Measurements from ENCODE around the gene FXR2. TPM values are rescaled to one million over a fixed set of nuclear protein-coding genes. Genes with fewer than 3 reads are reported as not detected.
A peak's percentile ranks its signal among the peaks of the same experiment; 100 is the strongest.

Gene FXR2
- total and polyA plus RNA-seq, 10 of the 15 experiments (the other 5 are each of a cell fraction or from before 2014, with no cell fraction given): 1.6 to 33.3 (median 22.0) TPM

DNA sequence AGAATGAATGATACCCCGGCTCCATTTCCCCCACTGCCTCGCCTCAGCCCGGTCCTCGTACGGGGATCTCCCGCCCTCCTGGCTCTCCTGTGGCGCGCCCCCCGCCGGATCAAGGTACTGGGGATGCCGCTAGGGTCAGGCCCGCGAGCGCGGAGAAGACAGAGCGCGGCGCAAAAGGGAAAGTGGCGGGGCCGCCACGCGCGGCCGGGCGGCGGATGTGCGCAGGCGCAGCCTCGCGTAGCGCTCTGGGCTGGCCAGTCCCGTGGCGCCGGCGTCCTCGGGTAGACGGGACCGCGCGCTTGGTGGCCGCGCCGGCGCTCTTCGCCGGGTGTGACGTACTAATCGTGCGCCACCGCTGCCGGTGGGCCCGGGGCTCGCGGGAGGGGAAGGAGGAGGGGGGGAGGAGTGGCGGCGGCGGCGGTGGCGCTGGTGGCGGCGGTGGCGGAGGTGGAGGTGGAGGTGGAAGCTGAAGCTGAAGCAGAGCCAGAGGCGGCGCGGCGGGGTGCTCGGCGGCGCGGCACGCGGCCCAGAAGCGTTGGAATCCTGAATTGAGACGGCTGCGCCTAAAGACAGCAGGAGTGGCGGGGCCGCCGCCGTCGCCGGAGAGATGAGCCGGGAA, 53.0 kb downstream of the FXR2 start, which contains the start of gene SENP3 (continued):
- TF ChIP-seq SUZ12 (IDR thresholded peaks at IDR 0.05; ENCODE audit: unreplicated experiment) (no peak), NRF1 (conservative IDR thresholded peaks at IDR 0.05; ENCODE audit: low read depth, low read length) (peak; percentile 68), POLR2A (IDR thresholded peaks at IDR 0.05; ENCODE audit: low read depth, low read length) (peak; percentile 86), IKZF2 (IDR thresholded peaks at IDR 0.05) (no peak), TCF12 (IDR thresholded peaks at IDR 0.05; ENCODE audit: low read depth, low read length) (no peak)
- TF ChIP-seq, protein P1, sequence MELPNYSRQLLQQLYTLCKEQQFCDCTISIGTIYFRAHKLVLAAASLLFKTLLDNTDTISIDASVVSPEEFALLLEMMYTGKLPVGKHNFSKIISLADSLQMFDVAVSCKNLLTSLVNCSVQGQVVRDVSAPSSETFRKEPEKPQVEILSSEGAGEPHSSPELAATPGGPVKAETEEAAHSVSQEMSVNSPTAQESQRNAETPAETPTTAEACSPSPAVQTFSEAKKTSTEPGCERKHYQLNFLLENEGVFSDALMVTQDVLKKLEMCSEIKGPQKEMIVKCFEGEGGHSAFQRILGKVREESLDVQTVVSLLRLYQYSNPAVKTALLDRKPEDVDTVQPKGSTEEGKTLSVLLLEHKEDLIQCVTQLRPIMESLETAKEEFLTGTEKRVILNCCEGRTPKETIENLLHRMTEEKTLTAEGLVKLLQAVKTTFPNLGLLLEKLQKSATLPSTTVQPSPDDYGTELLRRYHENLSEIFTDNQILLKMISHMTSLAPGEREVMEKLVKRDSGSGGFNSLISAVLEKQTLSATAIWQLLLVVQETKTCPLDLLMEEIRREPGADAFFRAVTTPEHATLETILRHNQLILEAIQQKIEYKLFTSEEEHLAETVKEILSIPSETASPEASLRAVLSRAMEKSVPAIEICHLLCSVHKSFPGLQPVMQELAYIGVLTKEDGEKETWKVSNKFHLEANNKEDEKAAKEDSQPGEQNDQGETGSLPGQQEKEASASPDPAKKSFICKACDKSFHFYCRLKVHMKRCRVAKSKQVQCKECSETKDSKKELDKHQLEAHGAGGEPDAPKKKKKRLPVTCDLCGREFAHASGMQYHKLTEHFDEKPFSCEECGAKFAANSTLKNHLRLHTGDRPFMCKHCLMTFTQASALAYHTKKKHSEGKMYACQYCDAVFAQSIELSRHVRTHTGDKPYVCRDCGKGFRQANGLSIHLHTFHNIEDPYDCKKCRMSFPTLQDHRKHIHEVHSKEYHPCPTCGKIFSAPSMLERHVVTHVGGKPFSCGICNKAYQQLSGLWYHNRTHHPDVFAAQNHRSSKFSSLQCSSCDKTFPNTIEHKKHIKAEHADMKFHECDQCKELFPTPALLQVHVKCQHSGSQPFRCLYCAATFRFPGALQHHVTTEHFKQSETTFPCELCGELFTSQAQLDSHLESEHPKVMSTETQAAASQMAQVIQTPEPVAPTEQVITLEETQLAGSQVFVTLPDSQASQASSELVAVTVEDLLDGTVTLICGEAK (IDR thresholded peaks at IDR 0.05; ENCODE audit: borderline replicate concordance): no peak
- TF ChIP-seq, protein P2, sequence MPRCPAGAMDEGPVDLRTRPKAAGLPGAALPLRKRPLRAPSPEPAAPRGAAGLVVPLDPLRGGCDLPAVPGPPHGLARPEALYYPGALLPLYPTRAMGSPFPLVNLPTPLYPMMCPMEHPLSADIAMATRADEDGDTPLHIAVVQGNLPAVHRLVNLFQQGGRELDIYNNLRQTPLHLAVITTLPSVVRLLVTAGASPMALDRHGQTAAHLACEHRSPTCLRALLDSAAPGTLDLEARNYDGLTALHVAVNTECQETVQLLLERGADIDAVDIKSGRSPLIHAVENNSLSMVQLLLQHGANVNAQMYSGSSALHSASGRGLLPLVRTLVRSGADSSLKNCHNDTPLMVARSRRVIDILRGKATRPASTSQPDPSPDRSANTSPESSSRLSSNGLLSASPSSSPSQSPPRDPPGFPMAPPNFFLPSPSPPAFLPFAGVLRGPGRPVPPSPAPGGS (IDR thresholded peaks at IDR 0.05; ENCODE audit: borderline replicate concordance, insufficient read depth, low read depth, low read length, poor library complexity, severe bottlenecking): no peak
